Astrocyte (in vitro differentiated cells and primary cell): Measurements from ENCODE around the gene CERS1.

ENCODE experiments used
- CTCF ChIP-seq: IDR thresholded peaks from 2 replicates; pipeline ENCODE4 v1.5.1; 2011; ENCODE audit warnings: low read depth, mild to moderate bottlenecking, inconsistent platforms, low read length, moderate library complexity; ENCODE audit not compliant: insufficient read depth
- EZH2 ChIP-seq: IDR thresholded peaks from 2 replicates; pipeline ENCODE4 v1.6.1; 2012; ENCODE audit warnings: mild to moderate bottlenecking, low read length, inconsistent platforms; ENCODE audit not compliant: insufficient read depth

- TF ChIP-seq CTCF (no peak), EZH2 (no peak)
Measured at GRCh38 chr19:18870531-18871172, 25.3 kb downstream of the CERS1 start.
